ENCODE data around the gene SEC23IP.
"Not testable (repeated sequence)": the region's sequence is repeated elsewhere in the genome, so short reads cannot be mapped to it uniquely, and the experiment has no call there.

Gene SEC23IP

GRCh38 chr10:119892188-119893065 is at the start of gene SEC23IP:
TSS of gene SEC23IP (plus strand) at chr10:119892730. CDS start at chr10:119892783, 53 bp downstream.
- peak; percentile 99 for DNase-seq

- DNase-seq = no peak
Measured at GRCh38 chr10:119845656-119846055, 46.9 kb upstream of the SEC23IP start.

- DNase-seq = no peak
Measured at GRCh38 chr10:119849031-119849789, 43.3 kb upstream of the SEC23IP start.

- DNase-seq = no peak
Measured at GRCh38 chr10:119849944-119850343, 42.6 kb upstream of the SEC23IP start.

GRCh38 chr10:119852277-119852676 is 40.3 kb upstream of the SEC23IP start:
- no peak for DNase-seq

GRCh38 chr10:119852822-119853221 is 39.7 kb upstream of the SEC23IP start:
- no peak for DNase-seq

GRCh38 chr10:119853574-119853973 is 39.0 kb upstream of the SEC23IP start:
- no peak for DNase-seq

GRCh38 chr10:119858063-119858462 is 34.5 kb upstream of the SEC23IP start:
- no peak for DNase-seq

- DNase-seq = peak; percentile 85
Measured at GRCh38 chr10:119859420-119860258, 32.9 kb upstream of the SEC23IP start.

- DNase-seq = no peak
Measured at GRCh38 chr10:119860866-119861607, 31.5 kb upstream of the SEC23IP start.

- DNase-seq = no peak
Measured at GRCh38 chr10:119862524-119862923, 30.0 kb upstream of the SEC23IP start.

- DNase-seq = peak; percentile 20
Measured at GRCh38 chr10:119863951-119864565, 28.5 kb upstream of the SEC23IP start.

GRCh38 chr10:119865699-119866240 is 26.8 kb upstream of the SEC23IP start:
- DNase-seq = no peak

- no peak for DNase-seq
Measured at GRCh38 chr10:119867317-119867716, 25.2 kb upstream of the SEC23IP start.

- not testable (repeated sequence) for DNase-seq
Measured at GRCh38 chr10:119869398-119869797, 23.1 kb upstream of the SEC23IP start.

- peak; percentile 65 for DNase-seq
Measured at GRCh38 chr10:119871881-119872609, 20.5 kb upstream of the SEC23IP start.

GRCh38 chr10:119872610-119872859 is 20.0 kb upstream of the SEC23IP start, which contains the start of gene MCMBP:
TSS of gene MCMBP (minus strand) at chr10:119872843. CDS start at chr10:119872584, 259 bp downstream.
- no peak for DNase-seq

- peak; percentile 93 for DNase-seq
Measured at GRCh38 chr10:119872860-119873681, 19.5 kb upstream of the SEC23IP start.

- DNase-seq = peak; percentile 32
Measured at GRCh38 chr10:119878524-119878923, 14.0 kb upstream of the SEC23IP start.
